Gastroesophageal sphincter (tissue), 4 donors: ENCODE data around the gene PCDHA5. TPM values are rescaled to one million over a fixed set of nuclear protein-coding genes. Genes with fewer than 3 reads are reported as not detected.
"Not testable (repeated sequence)": the region's sequence is repeated elsewhere in the genome, so short reads cannot be mapped to it uniquely, and the experiment has no call there.

ENCODE experiments used
- ATAC-seq: fragments of 150-250 bp; one replicate; pipeline ENCODE4 v1.9.1; 2016; ENCODE audit warnings: mild to moderate bottlenecking, moderate library complexity
- H3K27ac ChIP-seq, 4 donors: fragments of 200-600 bp; sonication (generic) in 3 of 4; 1 replicate in 3 of 4; 2 replicates in 1 of 4; pipeline ENCODE4 v1.5.1; 2016 to 2019
- H3K27me3 ChIP-seq: fragments of 200-600 bp; sonication (generic); one replicate; pipeline ENCODE4 v1.5.1; 2019
- H3K36me3 ChIP-seq, 2 donors: fragments of 200-600 bp; sonication (generic); one replicate each; pipeline ENCODE4 v1.5.1; 2019; ENCODE audit warnings: control low read depth in 1 of 2
- H3K4me1 ChIP-seq, 3 donors: fragments of 200-600 bp; sonication (generic); 1 replicate in 2 of 3; 2 replicates in 1 of 3; pipeline ENCODE4 v1.5.1; 2016 to 2019; ENCODE audit warnings: control low read depth in 2 of 3
- H3K4me3 ChIP-seq, 2 donors: fragments of 200-600 bp; sonication (generic); one replicate each; pipeline ENCODE4 v1.5.1; 2019; ENCODE audit warnings: mild to moderate bottlenecking in 1 of 2, moderate library complexity in 1 of 2
- H3K9me3 ChIP-seq, 3 donors: fragments of 200-600 bp; sonication (generic); one replicate each; pipeline ENCODE4 v1.5.1; 2017 to 2019; ENCODE audit warnings: control low read depth in 2 of 3
- CTCF ChIP-seq, 4 experiments: fragments of 200-600 bp in 2 of 4; fragments of 450-650 bp in 2 of 4; sonication (generic) in 1 of 4; IDR thresholded peaks; one replicate each; pipeline ENCODE4 v1.5.1; 2017 to 2019; ENCODE audit warnings: antibody characterized with exemption in 4 of 4, mild to moderate bottlenecking in 2 of 4, moderate library complexity in 2 of 4
- EP300 ChIP-seq: sonication (generic); formaldehyde crosslinking; IDR thresholded peaks from one replicate; pipeline ENCODE4 v1.6.1; 2017; ENCODE audit warnings: antibody characterized with exemption, mild to moderate bottlenecking
- POLR2A ChIP-seq, 2 donors: fragments of 450-650 bp; IDR thresholded peaks; one replicate each; pipeline ENCODE4 v1.6.1; 2017; ENCODE audit warnings: antibody characterized with exemption in 2 of 2, mild to moderate bottlenecking in 2 of 2, moderate library complexity in 1 of 2
- POLR2AphosphoS5 ChIP-seq: sonication (generic); formaldehyde crosslinking; IDR thresholded peaks from one replicate; pipeline ENCODE4 v1.6.1; 2017; ENCODE audit warnings: antibody characterized with exemption
- WGBS, 2 donors: methylation state at CpG; one replicate each; pipeline ENCODE4 v1.1.5; 2018; ENCODE audit warnings: low coverage in 1 of 2; 5-methylcytosine and 5-hydroxymethylcytosine counted together
- total RNA-seq, 4 donors: library from RNA; depleted of rRNA; stranded (reverse); fragments of >200 nt; gene quantifications; one replicate each; pipeline ENCODE4 v1.1.0, GENCODE V29; 2016

PCDHA5 gene
- total RNA-seq, 4 donors from 2014 or later, result 0.27 to 0.31 (median 0.27) TPM; not detected in 1

GRCh38 chr5:140828362-140828737 is 6.9 kb downstream of the PCDHA5 start:
- TF ChIP-seq POLR2AphosphoS5 (no peak), POLR2A (IDR thresholded peaks at IDR 0.05) (no peak), EP300 (no peak), CTCF (IDR thresholded peaks at IDR 0.05) (no peak)

GRCh38 chr5:140829511-140830501 is 8.4 kb downstream of the PCDHA5 start:
- Histone ChIP-seq H3K27me3 (peaks cover 81% of the 10 kb centered on the region), H3K9me3 (peaks cover 0 to 55% (median 0%) of the 10 kb centered on the region in 3 donors)
- ATAC-seq, H3K4me3 ChIP-seq, H3K27ac ChIP-seq, H3K36me3 ChIP-seq, H3K4me1 ChIP-seq: not testable (repeated sequence)
- 15 to 88% methylated on average over 1 to 4 of the region's 106 CpGs for WGBS, 2 donors

More at GRCh38 chr5:140828362-140828737, 6.9 kb downstream of the PCDHA5 start:
- WGBS, 2 donors, result 19 to 27% methylated on average over 9 to 11 of the region's 18 CpGs
- Histone ChIP-seq H3K36me3 (no peaks in the 10 kb centered on the region), H3K27me3 (peaks cover 78% of the 10 kb centered on the region), H3K9me3 (peaks cover 0 to 50% (median 0%) of the 10 kb centered on the region in 3 donors), H3K4me3 (no peak overlapping the region), H3K4me1 (no peaks in the 10 kb centered on the region), H3K27ac (no peak overlapping the region)
- no peak for ATAC-seq

- H3K9me3 ChIP-seq, result peaks cover 0 to 53% (median 0%) of the 10 kb centered on the region in 3 donors
- TF ChIP-seq POLR2AphosphoS5 (no peak), EP300 (no peak), POLR2A (IDR thresholded peaks at IDR 0.05) (no peak), CTCF (IDR thresholded peaks at IDR 0.05) (no peak)
- no peaks in the 10 kb centered on the region for H3K4me1 ChIP-seq
Measured at GRCh38 chr5:140833993-140834392, 12.6 kb downstream of the PCDHA5 start, which contains the start of gene PCDHA7. PCDHA7 (plus strand) TSS chr5:140834269; CDS start chr5:140834384, 115 bp downstream.

GRCh38 chr5:140834439-140835008 is 13.1 kb downstream of the PCDHA5 start:
- WGBS, 2 donors, result 7% methylated on average over 7 of the region's 38 CpGs; no CpG with 5 or more reads in 1 of the 2 donors
- not testable (repeated sequence) for ATAC-seq, H3K4me1 ChIP-seq, H3K27ac ChIP-seq, H3K36me3 ChIP-seq
- Histone ChIP-seq H3K27me3 (peaks cover 80% of the 10 kb centered on the region), H3K4me3 (peak overlapping the region in 1 of 2 donors; percentile 19), H3K9me3 (peaks cover 0 to 51% (median 0%) of the 10 kb centered on the region in 3 donors)

More at GRCh38 chr5:140833993-140834392, 12.6 kb downstream of the PCDHA5 start, which contains the start of gene PCDHA7:
- Histone ChIP-seq H3K36me3 (no peaks in the 10 kb centered on the region), H3K4me3 (peak within 1 kb of the TSS in 1 of 2 donors; percentile 19), H3K27ac (no peak within 1 kb of the TSS), H3K27me3 (peaks cover 80% of the 10 kb centered on the region)
- ATAC-seq, result no peak
- 8 to 17% methylated on average over 6 to 8 of the region's 8 CpGs for WGBS, 2 donors

- 62% methylated on average over 10 of the region's 103 CpGs; no CpG with 5 or more reads in 1 of the 2 donors for WGBS, 2 donors
- no peaks in the 10 kb centered on the region for H3K4me1 ChIP-seq
- no peaks in the 10 kb centered on the region for H3K36me3 ChIP-seq
- no peak for ATAC-seq
- H3K27me3 ChIP-seq, result peaks cover 81% of the 10 kb centered on the region
- H3K4me3 ChIP-seq, result no peak overlapping the region
- H3K27ac ChIP-seq, result no peak overlapping the region
- TF ChIP-seq CTCF (IDR thresholded peaks at IDR 0.05), result no peak
- no peak for TF ChIP-seq POLR2A (IDR thresholded peaks at IDR 0.05)
- no peak for TF ChIP-seq EP300
- no peak for TF ChIP-seq POLR2AphosphoS5
- H3K9me3 ChIP-seq, result peaks cover 0 to 50% (median 0%) of the 10 kb centered on the region in 3 donors
Measured at GRCh38 chr5:140835622-140836510, 14.5 kb downstream of the PCDHA5 start.
